Measurements from ENCODE around the gene TAGLN3. TPM values are rescaled to one million over a fixed set of nuclear protein-coding genes. Genes with fewer than 3 reads are reported as not detected.

TAGLN3 gene
- total RNA-seq, 4 donors from 2014 or later = 0.65 TPM; not detected in 3

DNA sequence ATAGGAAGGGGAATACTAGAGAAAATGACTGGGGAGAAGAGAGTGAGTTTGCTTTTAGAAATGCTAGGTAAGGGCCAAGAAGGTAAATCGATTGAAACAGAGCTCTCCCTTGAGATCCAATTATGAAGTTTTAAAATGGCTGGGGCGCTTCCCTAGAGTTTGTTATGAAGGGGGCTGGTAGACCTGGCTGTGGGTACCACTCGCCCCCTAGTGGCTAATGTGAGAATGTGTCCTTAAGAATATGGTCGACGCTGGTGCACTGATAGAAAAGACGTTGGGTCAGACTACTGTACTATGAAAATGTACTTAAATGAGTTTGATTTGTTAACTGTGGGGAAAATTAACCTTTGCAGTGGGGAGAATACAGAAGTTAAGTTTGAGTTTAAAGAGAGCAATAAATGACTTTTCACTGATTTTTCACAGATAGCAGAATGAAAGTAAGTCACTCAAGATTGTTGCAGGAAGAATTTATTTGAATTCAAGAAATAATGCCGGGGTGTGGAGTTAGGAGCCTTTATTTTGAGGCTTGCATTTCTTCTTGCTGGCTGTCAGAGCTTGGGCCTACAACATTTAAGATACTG is 45.0 kb downstream of the TAGLN3 start:
- peak in 2 of 3 donors; percentile 12 to 51 for TF ChIP-seq CTCF (IDR thresholded peaks at IDR 0.05)
- peak; percentile 66 for ATAC-seq (ENCODE audit: low FRiP score)
- no peak for DNase-seq (ENCODE audit: low spot score)

DNA sequence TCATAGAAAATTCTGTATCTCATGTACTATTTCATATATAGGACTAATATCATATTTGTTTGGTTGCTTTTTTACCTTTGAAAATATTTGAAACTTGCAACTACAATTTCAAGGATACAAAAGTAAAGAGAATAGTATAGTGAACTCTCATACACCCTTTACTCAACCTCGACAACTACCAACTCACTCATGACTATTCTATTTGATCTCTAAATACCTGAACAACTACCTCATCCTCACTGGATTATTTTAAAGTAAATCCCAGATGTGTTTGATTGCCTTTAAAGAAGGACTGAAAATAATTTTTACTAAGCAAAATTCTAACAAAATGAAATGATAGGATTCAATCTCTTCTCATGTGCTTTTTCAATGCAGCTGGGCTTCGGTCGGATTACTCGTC is 47.9 kb downstream of the TAGLN3 start:
- TF ChIP-seq CTCF (IDR thresholded peaks at IDR 0.05) = no peak
- no peak for ATAC-seq (ENCODE audit: low FRiP score)

DNA sequence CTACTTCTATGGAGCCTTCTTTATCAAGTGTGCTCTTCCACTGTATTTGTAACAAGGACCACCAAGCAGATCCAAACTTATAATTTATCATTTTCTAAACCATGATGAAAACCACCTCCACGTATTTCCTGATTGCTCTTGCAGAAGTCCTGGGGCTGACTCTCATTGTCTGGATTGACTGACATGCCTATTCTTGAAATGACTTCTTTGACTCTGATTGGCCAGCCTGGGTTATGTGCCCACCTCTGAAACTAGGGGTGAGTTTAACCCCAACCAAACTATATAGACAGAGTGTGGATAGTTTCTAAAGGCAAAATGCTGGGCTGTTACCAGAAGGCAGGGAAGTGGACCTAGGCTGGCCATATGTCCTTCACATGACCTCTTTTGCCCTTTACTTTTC is 48.5 kb downstream of the TAGLN3 start:
- ATAC-seq (ENCODE audit: low FRiP score) = no peak
- TF ChIP-seq CTCF (IDR thresholded peaks at IDR 0.05) = no peak
- DNase-seq (ENCODE audit: low spot score) = no peak

More for the DNA sequence above, 47.9 kb downstream of the TAGLN3 start:
- DNase-seq (ENCODE audit: low spot score) = no peak

DNA sequence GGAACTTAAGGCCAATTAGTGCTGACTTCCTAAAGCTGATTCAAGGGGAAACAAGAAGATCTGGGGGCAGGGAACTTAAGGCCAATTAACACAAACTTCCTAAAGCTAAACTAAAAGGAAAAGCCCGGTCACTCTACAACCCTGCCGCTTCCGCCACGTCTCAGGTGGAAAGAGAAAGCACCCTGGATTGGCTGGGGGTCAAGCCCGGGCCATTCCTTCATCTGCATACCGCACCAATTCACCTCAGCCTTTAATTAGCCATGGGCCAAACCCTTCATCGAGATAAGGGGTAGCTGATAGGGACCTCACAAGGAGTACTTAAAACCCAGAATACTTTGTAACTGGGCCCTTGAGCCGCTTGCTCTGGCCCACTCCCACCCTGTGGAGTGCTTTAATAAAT is 50.2 kb downstream of the TAGLN3 start:
- DNase-seq (ENCODE audit: low spot score) = no peak
- TF ChIP-seq CTCF (IDR thresholded peaks at IDR 0.05) = no peak
- ATAC-seq (ENCODE audit: low FRiP score) = no peak

GRCh38 chr3:112053229-112053628 is 54.5 kb downstream of the TAGLN3 start:
- no peak for TF ChIP-seq CTCF (IDR thresholded peaks at IDR 0.05)
- ATAC-seq (ENCODE audit: low FRiP score) = no peak

DNA sequence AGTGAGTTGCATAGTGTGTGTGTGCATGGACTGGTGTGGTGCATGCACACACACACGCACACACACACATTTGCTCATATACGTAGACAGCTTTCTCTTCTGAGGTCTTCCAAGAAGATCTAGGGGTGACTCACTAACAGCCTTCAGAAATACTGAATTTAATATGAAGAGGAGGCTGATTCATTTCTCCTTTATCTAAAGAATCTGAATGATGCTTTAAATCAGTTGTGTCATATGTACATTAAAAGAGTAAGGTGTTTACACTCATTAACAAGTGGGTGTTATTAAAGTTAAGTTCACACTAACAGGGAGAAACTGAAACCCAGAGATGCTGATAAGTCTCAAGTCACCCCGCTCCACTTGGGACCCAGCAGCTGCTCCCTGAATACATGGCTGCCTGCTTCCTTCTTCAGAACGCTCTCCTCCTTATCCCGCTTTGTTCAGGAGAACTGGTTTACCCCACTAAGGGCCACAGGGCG is 57.8 kb downstream of the TAGLN3 start:
- no peak for TF ChIP-seq CTCF (IDR thresholded peaks at IDR 0.05)

More at GRCh38 chr3:112053229-112053628, 54.5 kb downstream of the TAGLN3 start:
- DNase-seq (ENCODE audit: low spot score) = no peak

GRCh38 chr3:112059497-112059896 is 60.8 kb downstream of the TAGLN3 start:
- TF ChIP-seq CTCF (IDR thresholded peaks at IDR 0.05) = no peak
- ATAC-seq (ENCODE audit: low FRiP score) = no peak
- no peak for DNase-seq (ENCODE audit: low spot score)

More for the DNA sequence above, 57.8 kb downstream of the TAGLN3 start:
- DNase-seq (ENCODE audit: low spot score) (no peak), ATAC-seq (ENCODE audit: low FRiP score) (no peak)

Data from omental fat pad (tissue), 4 donors.